ENCODE results near the gene SLC6A18.

The SLC6A18 gene

GRCh38 chr5:1294835-1295649, 69.9 kb downstream of the SLC6A18 start, which contains the start of gene TERT:
Gene TERT (minus strand): TSS chr5:1295068. CDS start chr5:1294989, 79 bp downstream.
- peak; percentile 75 to 81 for DNase-seq

- no peak for DNase-seq
Measured at GRCh38 chr5:1295650-1296037, 70.5 kb downstream of the SLC6A18 start.

All from CD4-positive, alpha-beta T cell treated with Interleukin-1 beta for 1 hour (primary cell).